ENCODE data around the gene SLC5A6. TPM values are rescaled to one million over a fixed set of nuclear protein-coding genes. Genes with fewer than 3 reads are reported as not detected.

SLC5A6 gene
- polyA plus RNA-seq, 1 donor (not counting 4 experiments of a cell fraction or from before 2014, with no cell fraction given): 60.4 TPM

GRCh38 chr2:27214941-27215340 is 2.9 kb upstream of the SLC5A6 start:
- Histone ChIP-seq H3K27me3 (ENCODE audit: control insufficient read depth, extremely low read depth, insufficient read depth, low read length) (no peaks in the 10 kb centered on the region), H3K9me1 (ENCODE audit: control insufficient read depth, extremely low read depth, insufficient read depth, low read length) (no peaks in the 10 kb centered on the region), H3K79me2 (ENCODE audit: control insufficient read depth, insufficient read depth, low read length) (peaks cover 23% of the 10 kb centered on the region), H3K4me1 (ENCODE audit: control insufficient read depth, extremely low read depth, insufficient read depth, low read length) (peaks cover 28% of the 10 kb centered on the region), H2AFZ (ENCODE audit: control insufficient read depth, low read length) (no peak overlapping the region), H3K4me3 (ENCODE audit: control insufficient read depth in 2 of 3, extremely low read depth in 1 of 3, insufficient read depth in 2 of 3, low read depth in 1 of 3, low read length in 3 of 3) (no peak overlapping the region), H3K36me3 (ENCODE audit: control insufficient read depth in 2 of 2, extremely low read depth in 1 of 2, insufficient read depth in 2 of 2, low read length in 2 of 2) (peaks cover 3 to 26% of the 10 kb centered on the region in 2 experiments), H3K27ac (ENCODE audit: control insufficient read depth, insufficient read depth, low read length) (no peak overlapping the region), H3K4me2 (ENCODE audit: control insufficient read depth, extremely low read depth, insufficient read depth, low read depth, low read length) (no peak overlapping the region), H4K20me1 (ENCODE audit: control insufficient read depth, extremely low read depth, insufficient read depth, low read length) (no peaks in the 10 kb centered on the region), H3K9me3 (ENCODE audit: control insufficient read depth, low read depth, low read length) (no peaks in the 10 kb centered on the region), H3K9ac (ENCODE audit: control insufficient read depth, extremely low read depth, insufficient read depth, low read length) (no peak overlapping the region)
- TF ChIP-seq, protein P1, sequence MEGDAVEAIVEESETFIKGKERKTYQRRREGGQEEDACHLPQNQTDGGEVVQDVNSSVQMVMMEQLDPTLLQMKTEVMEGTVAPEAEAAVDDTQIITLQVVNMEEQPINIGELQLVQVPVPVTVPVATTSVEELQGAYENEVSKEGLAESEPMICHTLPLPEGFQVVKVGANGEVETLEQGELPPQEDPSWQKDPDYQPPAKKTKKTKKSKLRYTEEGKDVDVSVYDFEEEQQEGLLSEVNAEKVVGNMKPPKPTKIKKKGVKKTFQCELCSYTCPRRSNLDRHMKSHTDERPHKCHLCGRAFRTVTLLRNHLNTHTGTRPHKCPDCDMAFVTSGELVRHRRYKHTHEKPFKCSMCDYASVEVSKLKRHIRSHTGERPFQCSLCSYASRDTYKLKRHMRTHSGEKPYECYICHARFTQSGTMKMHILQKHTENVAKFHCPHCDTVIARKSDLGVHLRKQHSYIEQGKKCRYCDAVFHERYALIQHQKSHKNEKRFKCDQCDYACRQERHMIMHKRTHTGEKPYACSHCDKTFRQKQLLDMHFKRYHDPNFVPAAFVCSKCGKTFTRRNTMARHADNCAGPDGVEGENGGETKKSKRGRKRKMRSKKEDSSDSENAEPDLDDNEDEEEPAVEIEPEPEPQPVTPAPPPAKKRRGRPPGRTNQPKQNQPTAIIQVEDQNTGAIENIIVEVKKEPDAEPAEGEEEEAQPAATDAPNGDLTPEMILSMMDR (optimal IDR thresholded peaks at IDR 0.05 in 1 of 3, IDR thresholded peaks at IDR 0.05 in 1 of 3, conservative IDR thresholded peaks at IDR 0.05 in 1 of 3; ENCODE audit: extremely low read depth in 1 of 3, insufficient read depth in 2 of 3, low read length in 3 of 3): no peak
- TF ChIP-seq EZH2 (IDR thresholded peaks at IDR 0.05; ENCODE audit: low read length): no peak
- dilution Hi-C loops (cut with MboI; ENCODE audit: extremely low pct_ligation_motif_present, low sequenced_read_pairs): no loop called here
- FAIRE-seq: no peak
- DNase-seq (ENCODE audit: low read depth, low spot score): no peak

DNA sequence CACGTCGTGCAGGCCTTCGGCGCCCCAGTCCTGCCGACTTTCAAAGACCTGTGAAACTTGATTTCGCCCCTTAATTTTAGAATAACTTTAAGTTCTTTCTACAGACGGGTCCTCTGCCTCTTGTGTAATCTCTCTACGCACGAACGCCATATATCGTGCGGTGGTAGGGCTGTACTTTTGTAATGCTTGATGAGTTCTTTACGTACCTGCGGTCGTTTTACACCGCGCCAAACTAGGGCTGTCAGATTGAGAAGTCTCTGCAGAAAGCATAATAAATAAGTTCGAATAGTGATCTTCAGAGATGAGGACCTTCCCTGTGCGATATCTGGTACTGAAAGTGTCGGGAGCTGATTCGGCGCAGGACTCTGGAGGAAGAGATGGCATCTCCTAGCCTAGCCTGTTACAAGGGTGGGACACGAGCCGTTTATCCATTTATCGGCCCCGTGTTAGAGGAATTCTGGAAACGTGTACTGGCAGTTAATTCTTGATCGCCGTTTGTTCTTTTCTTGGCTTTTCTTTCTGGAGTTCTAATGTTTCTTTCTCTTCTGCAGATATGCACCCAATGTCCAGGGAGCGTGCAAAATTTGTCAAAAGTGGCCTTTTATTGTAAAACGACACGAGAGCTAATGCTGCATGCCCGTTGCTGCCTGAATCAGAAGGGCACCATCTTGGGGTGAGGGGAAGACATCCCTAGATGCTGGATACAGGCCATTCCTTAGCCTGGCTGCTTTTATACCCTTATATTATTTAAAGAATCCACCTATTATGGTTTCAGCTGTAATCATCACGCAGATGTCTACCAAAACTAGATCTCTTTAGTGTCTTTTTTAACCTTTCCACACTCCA is 781 bp upstream of the SLC5A6 start:
- peak overlapping the region; percentile 97 for H2AFZ ChIP-seq (ENCODE audit: control insufficient read depth, low read length)
- TF ChIP-seq, protein P1 (optimal IDR thresholded peaks at IDR 0.05 in 1 of 3, IDR thresholded peaks at IDR 0.05 in 1 of 3, conservative IDR thresholded peaks at IDR 0.05 in 1 of 3; ENCODE audit: extremely low read depth in 1 of 3, insufficient read depth in 2 of 3, low read length in 3 of 3): no peak
- no peak for TF ChIP-seq EZH2 (IDR thresholded peaks at IDR 0.05; ENCODE audit: low read length)
- dilution Hi-C loops (cut with MboI; ENCODE audit: extremely low pct_ligation_motif_present, low sequenced_read_pairs): no loop called here

More for the DNA sequence above, 781 bp upstream of the SLC5A6 start:
- H3K79me2 ChIP-seq (ENCODE audit: control insufficient read depth, insufficient read depth, low read length): peaks cover 11% of the 10 kb centered on the region
- H3K27me3 ChIP-seq (ENCODE audit: control insufficient read depth, extremely low read depth, insufficient read depth, low read length): no peaks in the 10 kb centered on the region
- H4K20me1 ChIP-seq (ENCODE audit: control insufficient read depth, extremely low read depth, insufficient read depth, low read length): no peaks in the 10 kb centered on the region
- DNase-seq (ENCODE audit: low read depth, low spot score) (no peak), FAIRE-seq (no peak)
- H3K4me3 ChIP-seq (ENCODE audit: control insufficient read depth in 2 of 3, extremely low read depth in 1 of 3, insufficient read depth in 2 of 3, low read depth in 1 of 3, low read length in 3 of 3): peak overlapping the region; percentile 60 to 86 (median 63)
- H3K27ac ChIP-seq (ENCODE audit: control insufficient read depth, insufficient read depth, low read length): peak overlapping the region; percentile 98
- peak overlapping the region; percentile 87 for H3K4me2 ChIP-seq (ENCODE audit: control insufficient read depth, extremely low read depth, insufficient read depth, low read depth, low read length)
- peak overlapping the region; percentile 100 for H3K9ac ChIP-seq (ENCODE audit: control insufficient read depth, extremely low read depth, insufficient read depth, low read length)
- peaks cover 5 to 22% of the 10 kb centered on the region in 2 experiments for H3K36me3 ChIP-seq (ENCODE audit: control insufficient read depth in 2 of 2, extremely low read depth in 1 of 2, insufficient read depth in 2 of 2, low read length in 2 of 2)
- H3K4me1 ChIP-seq (ENCODE audit: control insufficient read depth, extremely low read depth, insufficient read depth, low read length): peaks cover 23% of the 10 kb centered on the region
- H3K9me3 ChIP-seq (ENCODE audit: control insufficient read depth, low read depth, low read length): no peaks in the 10 kb centered on the region
- no peaks in the 10 kb centered on the region for H3K9me1 ChIP-seq (ENCODE audit: control insufficient read depth, extremely low read depth, insufficient read depth, low read length)

All from keratinocyte (primary cell).